ENCODE data around the gene ARFRP1. TPM values are rescaled to one million over a fixed set of nuclear protein-coding genes. Genes with fewer than 3 reads are reported as not detected.

Gene ARFRP1
- total RNA-seq, 1 donor from 2014 or later = 46.1 TPM

DNA sequence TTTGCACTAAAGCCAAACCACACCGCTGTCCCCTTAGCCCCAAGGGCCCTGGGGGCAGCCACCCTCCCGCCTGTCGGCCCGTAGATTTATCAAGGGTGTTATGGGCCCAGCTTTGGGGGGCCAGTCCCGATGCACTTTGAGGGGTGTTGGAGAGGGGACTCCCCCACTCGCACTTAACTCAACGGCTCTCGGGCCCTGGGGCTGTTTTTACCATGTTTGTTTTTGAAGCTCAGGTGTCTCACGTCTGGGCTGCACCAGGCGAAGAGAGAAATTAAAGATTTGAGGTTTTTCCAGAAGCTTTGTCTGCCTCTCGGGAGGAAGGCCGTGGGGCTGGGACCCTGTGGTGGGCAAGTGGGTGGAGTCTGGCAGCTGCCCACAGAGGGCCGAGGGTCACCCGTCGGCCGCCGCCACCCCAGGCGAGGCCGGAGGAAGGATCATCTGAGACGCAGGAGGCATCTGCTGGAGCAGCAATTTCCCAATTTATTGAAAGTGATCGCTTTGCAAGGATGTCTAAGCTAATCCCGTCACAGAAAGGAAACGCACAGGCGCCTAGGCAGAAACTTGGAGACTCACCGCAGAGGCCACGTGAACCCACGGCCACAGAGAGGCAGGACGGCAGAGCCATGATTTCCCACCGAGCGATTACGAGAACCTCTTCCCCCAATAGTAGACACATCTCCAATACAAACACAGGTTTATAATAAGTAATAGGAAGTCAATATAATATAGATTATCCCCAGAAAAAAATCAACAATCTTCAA is 35.6 kb upstream of the ARFRP1 start:
- no peaks in the 10 kb centered on the region for H3K9me3 Mint-ChIP-seq (ENCODE audit: unreplicated experiment)
- H3K27me3 Mint-ChIP-seq (ENCODE audit: unreplicated experiment) = no peaks in the 10 kb centered on the region
- no peak overlapping the region for H3K27ac Mint-ChIP-seq (ENCODE audit: unreplicated experiment)
- peaks cover 7% of the 10 kb centered on the region for H3K36me3 Mint-ChIP-seq (ENCODE audit: unreplicated experiment)
- DNase-seq (ENCODE audit: extremely low spot score, unreplicated experiment) = no peak
- TF ChIP-seq, protein P1, sequence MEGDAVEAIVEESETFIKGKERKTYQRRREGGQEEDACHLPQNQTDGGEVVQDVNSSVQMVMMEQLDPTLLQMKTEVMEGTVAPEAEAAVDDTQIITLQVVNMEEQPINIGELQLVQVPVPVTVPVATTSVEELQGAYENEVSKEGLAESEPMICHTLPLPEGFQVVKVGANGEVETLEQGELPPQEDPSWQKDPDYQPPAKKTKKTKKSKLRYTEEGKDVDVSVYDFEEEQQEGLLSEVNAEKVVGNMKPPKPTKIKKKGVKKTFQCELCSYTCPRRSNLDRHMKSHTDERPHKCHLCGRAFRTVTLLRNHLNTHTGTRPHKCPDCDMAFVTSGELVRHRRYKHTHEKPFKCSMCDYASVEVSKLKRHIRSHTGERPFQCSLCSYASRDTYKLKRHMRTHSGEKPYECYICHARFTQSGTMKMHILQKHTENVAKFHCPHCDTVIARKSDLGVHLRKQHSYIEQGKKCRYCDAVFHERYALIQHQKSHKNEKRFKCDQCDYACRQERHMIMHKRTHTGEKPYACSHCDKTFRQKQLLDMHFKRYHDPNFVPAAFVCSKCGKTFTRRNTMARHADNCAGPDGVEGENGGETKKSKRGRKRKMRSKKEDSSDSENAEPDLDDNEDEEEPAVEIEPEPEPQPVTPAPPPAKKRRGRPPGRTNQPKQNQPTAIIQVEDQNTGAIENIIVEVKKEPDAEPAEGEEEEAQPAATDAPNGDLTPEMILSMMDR (IDR thresholded peaks at IDR 0.05) = no peak
- no peak overlapping the region for H3K4me3 Mint-ChIP-seq (ENCODE audit: unreplicated experiment)
- no peaks in the 10 kb centered on the region for H3K4me1 Mint-ChIP-seq (ENCODE audit: unreplicated experiment)

GRCh38 chr20:63742381-63743024 is 34.7 kb upstream of the ARFRP1 start:
- Mint-ChIP-seq H3K4me1 (ENCODE audit: unreplicated experiment) (no peaks in the 10 kb centered on the region), H3K36me3 (ENCODE audit: unreplicated experiment) (peaks cover 7% of the 10 kb centered on the region), H3K4me3 (ENCODE audit: unreplicated experiment) (no peak overlapping the region), H3K27ac (ENCODE audit: unreplicated experiment) (no peak overlapping the region), H3K9me3 (ENCODE audit: unreplicated experiment) (no peaks in the 10 kb centered on the region), H3K27me3 (ENCODE audit: unreplicated experiment) (no peaks in the 10 kb centered on the region)
- TF ChIP-seq, protein P1 (IDR thresholded peaks at IDR 0.05) = no peak
- DNase-seq (ENCODE audit: extremely low spot score, unreplicated experiment) = no peak

DNA sequence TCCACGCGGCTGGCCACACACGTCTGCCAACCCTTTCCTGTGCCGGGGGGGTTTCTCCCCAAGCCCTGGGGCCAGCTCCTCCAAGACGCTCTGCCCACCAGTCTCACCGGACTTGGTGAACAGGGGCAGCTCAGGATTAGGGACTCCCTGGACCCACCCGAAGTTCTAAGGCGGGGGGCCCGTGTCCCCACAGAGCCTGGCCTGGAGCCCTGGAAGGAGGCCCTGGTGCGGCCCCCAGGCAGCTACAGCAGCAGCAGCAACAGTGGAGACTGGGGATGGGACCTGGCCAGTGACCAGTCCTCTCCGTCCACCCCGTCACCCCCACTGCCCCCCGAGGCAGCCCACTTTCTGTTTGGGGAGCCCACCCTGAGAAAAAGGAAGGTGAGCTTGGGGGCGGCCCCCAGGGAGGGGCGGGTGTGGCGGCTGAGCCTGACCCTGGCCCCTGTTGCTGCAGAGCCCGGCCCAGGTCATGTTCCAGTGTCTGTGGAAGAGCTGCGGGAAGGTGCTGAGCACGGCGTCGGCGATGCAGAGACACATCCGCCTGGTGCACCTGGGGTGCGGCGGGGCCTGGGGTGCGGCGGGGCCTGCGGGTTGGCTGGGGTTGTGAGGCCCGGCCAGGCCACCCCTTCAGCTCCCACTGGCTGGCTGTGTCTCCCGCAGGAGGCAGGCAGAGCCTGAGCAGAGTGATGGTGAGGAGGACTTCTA is 34.1 kb upstream of the ARFRP1 start:
- Mint-ChIP-seq H3K36me3 (ENCODE audit: unreplicated experiment) (peaks cover 7% of the 10 kb centered on the region), H3K27ac (ENCODE audit: unreplicated experiment) (no peak overlapping the region), H3K4me3 (ENCODE audit: unreplicated experiment) (peak overlapping the region; percentile 74), H3K27me3 (ENCODE audit: unreplicated experiment) (no peaks in the 10 kb centered on the region), H3K4me1 (ENCODE audit: unreplicated experiment) (no peaks in the 10 kb centered on the region), H3K9me3 (ENCODE audit: unreplicated experiment) (no peaks in the 10 kb centered on the region)
- TF ChIP-seq, protein P1 (IDR thresholded peaks at IDR 0.05) = no peak
- DNase-seq (ENCODE audit: extremely low spot score, unreplicated experiment) = no peak

GRCh38 chr20:63741354-63741675 is 33.5 kb upstream of the ARFRP1 start:
- Mint-ChIP-seq H3K27ac (ENCODE audit: unreplicated experiment) (no peak overlapping the region), H3K9me3 (ENCODE audit: unreplicated experiment) (no peaks in the 10 kb centered on the region), H3K4me3 (ENCODE audit: unreplicated experiment) (peak overlapping the region; percentile 74), H3K27me3 (ENCODE audit: unreplicated experiment) (no peaks in the 10 kb centered on the region), H3K4me1 (ENCODE audit: unreplicated experiment) (no peaks in the 10 kb centered on the region), H3K36me3 (ENCODE audit: unreplicated experiment) (peaks cover 7% of the 10 kb centered on the region)
- TF ChIP-seq, protein P1 (IDR thresholded peaks at IDR 0.05) = no peak
- no peak for DNase-seq (ENCODE audit: extremely low spot score, unreplicated experiment)

All from osteocyte (in vitro differentiated cells).